Trophoblast cell (in vitro differentiated cells and primary cell): ENCODE data around the gene CLNS1A.
A peak's percentile ranks its signal among the peaks of the same experiment; 100 is the strongest.

Experiments
- DNase-seq, 2 donors: peaks; one replicate each; pipeline ENCODE4 v3.0.0-alpha.2; 2016
- H2AFZ ChIP-seq: 2 replicates; pipeline ENCODE4 v1.6.1; 2013; ENCODE audit warnings: low read length, moderate library complexity, mild to moderate bottlenecking; ENCODE audit not compliant: insufficient read depth, poor library complexity
- H2AK5ac ChIP-seq: 2 replicates; pipeline ENCODE4 v1.6.1; 2013; ENCODE audit warnings: mild to moderate bottlenecking, low read length
- H2BK120ac ChIP-seq: 2 replicates; pipeline ENCODE4 v1.6.1; 2013; ENCODE audit warnings: low read length, mild to moderate bottlenecking, moderate library complexity; ENCODE audit not compliant: insufficient read depth, poor library complexity
- H2BK12ac ChIP-seq: 2 replicates; pipeline ENCODE4 v1.6.1; 2013; ENCODE audit warnings: mild to moderate bottlenecking, low read length, moderate library complexity
- H2BK5ac ChIP-seq: 2 replicates; pipeline ENCODE4 v1.6.1; 2013; ENCODE audit warnings: low read length, low read depth, moderate library complexity, mild to moderate bottlenecking; ENCODE audit not compliant: poor library complexity
- H3K14ac ChIP-seq: 2 replicates; pipeline ENCODE4 v1.6.1; 2013; ENCODE audit warnings: mild to moderate bottlenecking, low read length
- H3K18ac ChIP-seq: 2 replicates; pipeline ENCODE4 v1.6.1; 2013; ENCODE audit warnings: mild to moderate bottlenecking, low read length
- H3K23ac ChIP-seq: 2 replicates; pipeline ENCODE4 v1.6.1; 2013; ENCODE audit warnings: low read length
- H3K27ac ChIP-seq: 2 replicates; pipeline ENCODE4 v1.5.1; 2013; ENCODE audit warnings: low read depth, mild to moderate bottlenecking, inconsistent platforms, low read length, moderate library complexity
- H3K27me3 ChIP-seq: 2 replicates; pipeline ENCODE4 v1.6.1; 2013; ENCODE audit warnings: inconsistent platforms, mild to moderate bottlenecking, low read length, moderate library complexity; ENCODE audit not compliant: insufficient read depth
- H3K36me3 ChIP-seq, 2 experiments: 1 replicate in 1 of 2; 2 replicates in 1 of 2; pipeline ENCODE4 v1.6.1; 2013; ENCODE audit warnings: low read length in 2 of 2, mild to moderate bottlenecking in 2 of 2, moderate library complexity in 1 of 2; ENCODE audit not compliant: insufficient read depth in 2 of 2, control insufficient read depth in 1 of 2
- H3K4ac ChIP-seq: 2 replicates; pipeline ENCODE4 v1.6.1; 2013; ENCODE audit warnings: low read depth, mild to moderate bottlenecking, low read length, moderate library complexity
- H3K4me1 ChIP-seq, 2 experiments: 1 replicate in 1 of 2; 2 replicates in 1 of 2; pipeline ENCODE4 v1.6.1; 2013; ENCODE audit warnings: low read length in 2 of 2, mild to moderate bottlenecking in 2 of 2, moderate library complexity in 1 of 2; ENCODE audit not compliant: insufficient read depth in 2 of 2, control insufficient read depth in 1 of 2
- H3K4me2 ChIP-seq: 2 replicates; pipeline ENCODE4 v1.6.1; 2013; ENCODE audit warnings: inconsistent platforms, mild to moderate bottlenecking, low read length, moderate library complexity
- H3K4me3 ChIP-seq: 2 replicates; pipeline ENCODE4 v1.5.1; 2013; ENCODE audit warnings: mild to moderate bottlenecking, low read depth, low read length, inconsistent platforms
- H3K79me1 ChIP-seq: one replicate; pipeline ENCODE4 v1.6.1; 2013; ENCODE audit warnings: low read length
- H3K79me2 ChIP-seq: 2 replicates; pipeline ENCODE4 v1.6.1; 2013; ENCODE audit warnings: low read length, mild to moderate bottlenecking; ENCODE audit not compliant: control insufficient read depth, insufficient read depth, poor library complexity
- H3K9ac ChIP-seq: 2 replicates; pipeline ENCODE4 v1.6.1; 2013; ENCODE audit warnings: mild to moderate bottlenecking, low read length
- H3K9me3 ChIP-seq: 2 replicates; pipeline ENCODE4 v1.6.1; 2013; ENCODE audit warnings: low read depth, mild to moderate bottlenecking, control low read depth, inconsistent platforms, low read length; ENCODE audit not compliant: insufficient read depth
- H4K12ac ChIP-seq: 2 replicates; pipeline ENCODE4 v1.6.1; 2013; ENCODE audit warnings: low read depth, mild to moderate bottlenecking, low read length, moderate library complexity
- H4K8ac ChIP-seq: 2 replicates; pipeline ENCODE4 v1.6.1; 2013; ENCODE audit warnings: low read depth, mild to moderate bottlenecking, low read length, moderate library complexity
- H4K91ac ChIP-seq: one replicate; pipeline ENCODE4 v1.6.1; 2013; ENCODE audit warnings: low read depth, mild to moderate bottlenecking, low read length, moderate library complexity
- WGBS: extraction: QIAGEN DNeasy Blood & Tissue Kit; methylation state at CpG from one replicate; pipeline ENCODE4 v1.1.7; 2013; ENCODE audit warnings: missing lambda C conversion rate; ENCODE audit not compliant: insufficient read length, insufficient coverage; ENCODE audit errors: extremely low coverage; 5-methylcytosine and 5-hydroxymethylcytosine counted together

Gene CLNS1A

GRCh38 chr11:77617892-77618291, 19.7 kb downstream of the CLNS1A start:
- Histone ChIP-seq H2AFZ (no peak overlapping the region), H4K12ac (no peak overlapping the region), H2BK12ac (no peak overlapping the region), H4K8ac (no peak overlapping the region), H4K91ac (no peak overlapping the region), H3K14ac (no peak overlapping the region), H3K9ac (no peak overlapping the region), H2BK5ac (no peak overlapping the region), H3K23ac (no peak overlapping the region), H3K4me1 (no peaks in the 10 kb centered on the region), H3K79me2 (no peaks in the 10 kb centered on the region), H3K9me3 (no peaks in the 10 kb centered on the region), H3K27ac (no peak overlapping the region), H3K18ac (no peak overlapping the region), H3K4ac (no peak overlapping the region), H3K36me3 (peaks cover 14 to 20% of the 10 kb centered on the region in 2 experiments), H2AK5ac (no peak overlapping the region), H2BK120ac (no peak overlapping the region), H3K4me2 (no peak overlapping the region), H3K4me3 (no peak overlapping the region), H3K27me3 (no peaks in the 10 kb centered on the region), H3K79me1 (no peaks in the 10 kb centered on the region)
- no peak for DNase-seq
- WGBS = no CpG with 5 or more reads among the region's 3 CpGs

DNA sequence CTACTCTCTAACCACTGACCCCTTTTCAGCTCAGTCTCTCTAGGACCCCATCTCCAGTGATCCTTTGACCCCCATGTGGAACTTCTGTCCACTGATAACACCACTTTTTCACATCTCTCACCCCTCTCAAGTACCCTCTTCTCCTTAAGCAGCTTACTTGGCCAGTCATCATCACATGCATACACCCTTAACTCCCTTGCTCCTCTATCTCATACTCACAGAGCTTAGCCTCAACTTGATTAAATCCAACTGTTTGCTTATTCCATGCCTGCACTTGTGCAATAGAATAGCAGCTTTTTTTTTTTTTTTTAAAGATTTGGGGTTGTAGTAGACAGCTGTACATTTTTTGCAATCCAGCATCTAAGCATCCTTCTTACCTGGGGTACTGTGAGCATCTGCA, 25.7 kb downstream of the CLNS1A start:
- Histone ChIP-seq H3K18ac (no peak overlapping the region), H3K79me1 (no peaks in the 10 kb centered on the region), H3K27ac (no peak overlapping the region), H4K91ac (no peak overlapping the region), H2BK5ac (no peak overlapping the region), H3K4ac (no peak overlapping the region), H2AK5ac (no peak overlapping the region), H4K8ac (no peak overlapping the region), H3K4me3 (no peak overlapping the region), H2AFZ (no peak overlapping the region), H3K14ac (no peak overlapping the region), H3K27me3 (no peaks in the 10 kb centered on the region), H3K36me3 (peaks cover 7 to 13% of the 10 kb centered on the region in 2 experiments), H4K12ac (no peak overlapping the region), H3K23ac (no peak overlapping the region), H2BK12ac (no peak overlapping the region), H3K9ac (no peak overlapping the region), H3K4me1 (no peaks in the 10 kb centered on the region), H3K79me2 (no peaks in the 10 kb centered on the region), H3K9me3 (no peaks in the 10 kb centered on the region), H3K4me2 (no peak overlapping the region), H2BK120ac (no peak overlapping the region)
- DNase-seq = no peak

GRCh38 chr11:77609234-77609633, 28.4 kb downstream of the CLNS1A start:
- Histone ChIP-seq H3K4me3 (no peak overlapping the region), H4K91ac (no peak overlapping the region), H3K18ac (no peak overlapping the region), H3K4me2 (no peak overlapping the region), H2BK120ac (no peak overlapping the region), H3K79me2 (no peaks in the 10 kb centered on the region), H2BK12ac (no peak overlapping the region), H3K23ac (no peak overlapping the region), H4K12ac (no peak overlapping the region), H4K8ac (no peak overlapping the region), H3K4me1 (no peaks in the 10 kb centered on the region), H2BK5ac (no peak overlapping the region), H3K4ac (no peak overlapping the region), H3K9me3 (no peaks in the 10 kb centered on the region), H3K27ac (no peak overlapping the region), H3K36me3 (peaks cover 7 to 11% of the 10 kb centered on the region in 2 experiments), H2AK5ac (no peak overlapping the region), H3K79me1 (no peaks in the 10 kb centered on the region), H3K14ac (no peak overlapping the region), H3K27me3 (peaks cover 2% of the 10 kb centered on the region), H2AFZ (no peak overlapping the region), H3K9ac (no peak overlapping the region)
- no CpG with 5 or more reads among the region's 1 CpG for WGBS
- no peak for DNase-seq

GRCh38 chr11:77604281-77604680, 33.3 kb downstream of the CLNS1A start:
- H4K91ac ChIP-seq = no peak overlapping the region
- peaks cover 0 to 2% of the 10 kb centered on the region in 2 experiments for H3K4me1 ChIP-seq
- no peak overlapping the region for H3K9ac ChIP-seq
- no peak overlapping the region for H4K8ac ChIP-seq
- peaks cover 2 to 9% of the 10 kb centered on the region in 2 experiments for H3K36me3 ChIP-seq
- no peaks in the 10 kb centered on the region for H3K9me3 ChIP-seq
- no peak overlapping the region for H3K4me3 ChIP-seq
- no peak overlapping the region for H2BK120ac ChIP-seq
- peak in 1 of 2 donors; percentile 8 for DNase-seq
- no peak overlapping the region for H2AK5ac ChIP-seq
- H3K4me2 ChIP-seq = no peak overlapping the region
- H3K79me1 ChIP-seq = no peaks in the 10 kb centered on the region
- no peak overlapping the region for H3K27ac ChIP-seq
- no peak overlapping the region for H3K4ac ChIP-seq
- no CpG with 5 or more reads among the region's 2 CpGs for WGBS
- no peak overlapping the region for H3K18ac ChIP-seq
- no peak overlapping the region for H2BK5ac ChIP-seq
- no peak overlapping the region for H2AFZ ChIP-seq
- H4K12ac ChIP-seq = no peak overlapping the region
- no peak overlapping the region for H3K14ac ChIP-seq
- peaks cover 2% of the 10 kb centered on the region for H3K27me3 ChIP-seq
- H3K79me2 ChIP-seq = no peaks in the 10 kb centered on the region
- H3K23ac ChIP-seq = no peak overlapping the region
- no peak overlapping the region for H2BK12ac ChIP-seq
